Transverse colon (tissue), 4 donors: ENCODE results near the gene TMEM9. TPM values are rescaled to one million over a fixed set of nuclear protein-coding genes. Genes with fewer than 3 reads are reported as not detected.

Source experiments
- DNase-seq: peaks from one replicate; pipeline ENCODE4 v3.0.0-alpha.2; 2019
- H3K27ac ChIP-seq, 4 donors: fragments of 200-600 bp; sonication (generic); 2 replicates each; pipeline ENCODE4 v1.5.1; 2016 to 2018; ENCODE audit warnings: inconsistent platforms in 4 of 4
- H3K27me3 ChIP-seq: fragments of 200-600 bp; sonication (generic); 2 replicates; pipeline ENCODE4 v1.5.1; 2017; ENCODE audit warnings: inconsistent platforms
- H3K36me3 ChIP-seq, 4 donors: fragments of 200-600 bp; sonication (generic); 2 replicates each; pipeline ENCODE4 v1.5.1; 2017 to 2019; ENCODE audit warnings: inconsistent platforms in 4 of 4
- H3K4me1 ChIP-seq, 4 donors: fragments of 200-600 bp; sonication (generic); 2 replicates each; pipeline ENCODE4 v1.5.1; 2017 to 2020; ENCODE audit warnings: inconsistent platforms in 4 of 4
- H3K4me3 ChIP-seq, 4 donors: fragments of 200-600 bp; sonication (generic); 1 replicate in 1 of 4; 2 replicates in 3 of 4; pipeline versions ENCODE4 v1.5.1 to v1.6.1; 2017 to 2019; ENCODE audit warnings: inconsistent platforms in 4 of 4
- H3K9me3 ChIP-seq, 2 donors: fragments of 200-600 bp; sonication (generic); 2 replicates each; pipeline ENCODE4 v1.5.1; 2017 to 2019; ENCODE audit warnings: inconsistent platforms in 2 of 2
- CTCF ChIP-seq, 5 experiments: fragments of 200-600 bp in 3 of 5; fragments of 450-650 bp in 2 of 5; sonication (generic) in 3 of 5; IDR thresholded peaks; 1 replicate in 2 of 5; 2 replicates in 3 of 5; pipeline ENCODE4 v1.5.1; 2016 to 2017; ENCODE audit warnings: antibody characterized with exemption in 5 of 5, inconsistent platforms in 3 of 5, mild to moderate bottlenecking in 2 of 5, moderate library complexity in 1 of 5
- EP300 ChIP-seq: sonication (generic); formaldehyde crosslinking; IDR thresholded peaks from one replicate; pipeline ENCODE4 v1.6.1; 2017; ENCODE audit warnings: antibody characterized with exemption, low read depth
- POLR2A ChIP-seq: fragments of 450-650 bp; IDR thresholded peaks from one replicate; pipeline ENCODE4 v1.6.1; 2016; ENCODE audit warnings: antibody characterized with exemption, mild to moderate bottlenecking, moderate library complexity
- POLR2AphosphoS5 ChIP-seq, 3 donors: sonication (generic); formaldehyde crosslinking; IDR thresholded peaks; one replicate each; pipeline ENCODE4 v1.6.1; 2016; ENCODE audit warnings: antibody characterized with exemption in 3 of 3
- WGBS, 2 donors: methylation state at CpG; one replicate each; pipeline ENCODE4 v1.1.5; 2018; ENCODE audit warnings: low coverage in 1 of 2; 5-methylcytosine and 5-hydroxymethylcytosine counted together
- in situ Hi-C, 4 donors: fragments of 200-750 bp; cut with MboI; loops; one replicate each; pipeline versions ENCODE4 v1.15.0 to v1.15.1; 2017; ENCODE audit warnings: low sequenced_read_pairs in 3 of 4, low pct_ligation_motif_present in 1 of 4, low pct_unique_long_range_greater_than_20kb in 1 of 4
- intact Hi-C: fragments of 100-400 bp; cut with DNase I; formaldehyde crosslinking; loops from one replicate; pipeline ENCODE4 v1.15.1; 2023; ENCODE audit warnings: low total_unique reads
- total RNA-seq, 4 donors: library from RNA; depleted of rRNA; stranded (reverse); fragments of >200 nt; gene quantifications; one replicate each; pipeline ENCODE4 v1.1.0, GENCODE V29; 2016

Gene TMEM9
- total RNA-seq, 4 donors from 2014 or later, result 6.7 to 35.4 (median 29.4) TPM

GRCh38 chr1:201175820-201176500 is 21.7 kb upstream of the TMEM9 start:
- in situ Hi-C loops, result no loop called here
- no peaks in the 10 kb centered on the region for H3K9me3 ChIP-seq
- H3K36me3 ChIP-seq, result no peaks in the 10 kb centered on the region
- no peak for TF ChIP-seq EP300
- no peak for TF ChIP-seq POLR2A
- no peak for TF ChIP-seq POLR2AphosphoS5 (IDR thresholded peaks at IDR 0.05)
- DNase-seq, result no peak
- H3K4me1 ChIP-seq, result peaks cover 0 to 5% (median 4%) of the 10 kb centered on the region in 4 donors
- no peak overlapping the region for H3K27ac ChIP-seq
- intact Hi-C loops, result loop anchor here (1.0 kb wide), 1 partner anchor 38 kb away; no protein-coding TSS in a partner anchor
- H3K27me3 ChIP-seq, result no peaks in the 10 kb centered on the region
- 85% methylated on average over 4 to 7 of the region's 7 CpGs for WGBS, 2 donors
- H3K4me3 ChIP-seq, result no peak overlapping the region

- Histone ChIP-seq H3K4me1 (peaks cover 0 to 10% (median 6%) of the 10 kb centered on the region in 4 donors), H3K36me3 (no peaks in the 10 kb centered on the region), H3K27me3 (no peaks in the 10 kb centered on the region), H3K27ac (no peak overlapping the region), H3K4me3 (no peak overlapping the region), H3K9me3 (no peaks in the 10 kb centered on the region)
- in situ Hi-C loops, result no loop called here
- intact Hi-C loops, result no loop called here
- 14 to 52% methylated on average over 1 of the region's 1 CpG for WGBS, 2 donors
- no peak for TF ChIP-seq POLR2AphosphoS5 (IDR thresholded peaks at IDR 0.05)
- DNase-seq, result no peak
Measured at GRCh38 chr1:201173736-201174135, 19.5 kb upstream of the TMEM9 start.

GRCh38 chr1:201172999-201173610 is 18.8 kb upstream of the TMEM9 start:
- Histone ChIP-seq H3K4me1 (peaks cover 0 to 10% (median 6%) of the 10 kb centered on the region in 4 donors), H3K36me3 (no peaks in the 10 kb centered on the region), H3K4me3 (no peak overlapping the region), H3K27me3 (no peaks in the 10 kb centered on the region), H3K9me3 (no peaks in the 10 kb centered on the region), H3K27ac (no peak overlapping the region)
- no peak for DNase-seq
- intact Hi-C loops (no loop called here), in situ Hi-C loops (no loop called here)
- TF ChIP-seq POLR2A (no peak), POLR2AphosphoS5 (IDR thresholded peaks at IDR 0.05) (no peak)
- 86 to 93% methylated on average over 2 to 4 of the region's 4 CpGs for WGBS, 2 donors

- TF ChIP-seq POLR2AphosphoS5 (IDR thresholded peaks at IDR 0.05), result no peak
- no peak for TF ChIP-seq POLR2A
- no peak for TF ChIP-seq EP300
- no peak for TF ChIP-seq CTCF (IDR thresholded peaks at IDR 0.05)
Measured at GRCh38 chr1:201172326-201172725, 18.1 kb upstream of the TMEM9 start.

GRCh38 chr1:201171063-201172036 is 17.1 kb upstream of the TMEM9 start:
- Histone ChIP-seq H3K27me3 (no peaks in the 10 kb centered on the region), H3K4me1 (peaks cover 0 to 10% (median 6%) of the 10 kb centered on the region in 4 donors), H3K9me3 (no peaks in the 10 kb centered on the region), H3K27ac (peak overlapping the region; percentile 90 to 93 (median 90)), H3K36me3 (no peaks in the 10 kb centered on the region), H3K4me3 (peak overlapping the region; percentile 36 to 60 (median 47))
- intact Hi-C loops (no loop called here), in situ Hi-C loops (no loop called here)
- 6 to 27% methylated on average over 5 to 48 of the region's 48 CpGs for WGBS, 2 donors
- peak; percentile 23 to 76 (median 40) for TF ChIP-seq CTCF (IDR thresholded peaks at IDR 0.05)
- no peak for TF ChIP-seq POLR2AphosphoS5 (IDR thresholded peaks at IDR 0.05)
- peak; percentile 24 for TF ChIP-seq POLR2A
- DNase-seq, result peak; percentile 45

More at GRCh38 chr1:201172326-201172725, 18.1 kb upstream of the TMEM9 start:
- Histone ChIP-seq H3K4me1 (peaks cover 0 to 10% (median 6%) of the 10 kb centered on the region in 4 donors), H3K4me3 (no peak overlapping the region), H3K36me3 (no peaks in the 10 kb centered on the region), H3K27ac (no peak overlapping the region), H3K9me3 (no peaks in the 10 kb centered on the region), H3K27me3 (no peaks in the 10 kb centered on the region)
- in situ Hi-C loops (no loop called here), intact Hi-C loops (no loop called here)
- 84% methylated on average over 4 of the region's 4 CpGs; no CpG with 5 or more reads in 1 of the 2 donors for WGBS, 2 donors
- no peak for DNase-seq
